NB4 (cell line): ENCODE data around the gene SLC30A10.
"Not testable (repeated sequence)": the region's sequence is repeated elsewhere in the genome, so short reads cannot be mapped to it uniquely, and the experiment has no call there.

Experiments used
- DNase-seq: peaks from one replicate; pipeline ENCODE4 v3.0.0; 2010; ENCODE audit warnings: low read depth
- H3K4me3 ChIP-seq: one replicate; pipeline ENCODE4 v1.5.1; 2011; ENCODE audit warnings: mild to moderate bottlenecking, low read depth, low read length, moderate library complexity
- MYC ChIP-seq: IDR thresholded peaks from 2 replicates; pipeline ENCODE4 v1.6.1; 2011; ENCODE audit warnings: low read depth, low read length
- POLR2A ChIP-seq: IDR thresholded peaks from 2 replicates; pipeline ENCODE4 v1.6.1; 2011; ENCODE audit warnings: mild to moderate bottlenecking; ENCODE audit not compliant: insufficient read length; ENCODE audit errors: extremely low read depth
- TF ChIP-seq, protein P1 (sequence below): IDR thresholded peaks from one replicate; pipeline ENCODE4 v1.5.1; 2012; ENCODE audit warnings: low read depth, low read length
- TF ChIP-seq, protein P2 (sequence below): IDR thresholded peaks from 2 replicates; pipeline ENCODE4 v1.6.1; 2011; ENCODE audit warnings: low read depth, low read length

Gene SLC30A10

DNA sequence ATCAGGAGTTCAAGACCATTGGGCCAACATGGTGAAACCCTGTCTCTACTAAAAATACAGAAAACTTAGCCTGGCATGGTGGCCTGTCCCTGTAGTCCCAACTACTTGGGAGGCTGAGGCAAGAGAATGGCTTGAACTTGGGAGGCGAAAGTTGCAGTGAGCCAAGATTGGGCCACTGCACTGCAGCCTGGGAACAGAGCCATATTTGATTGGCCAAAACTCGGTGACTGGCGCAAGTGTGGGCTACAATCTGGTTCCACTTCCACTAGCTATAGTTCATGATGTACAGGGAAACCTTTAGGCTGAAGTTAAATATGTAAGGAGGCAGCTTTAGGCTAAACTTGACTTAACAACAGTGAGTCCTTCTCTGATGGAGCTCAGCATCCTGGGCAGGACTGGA lies 20.2 kb downstream of the SLC30A10 start:
- no peak for DNase-seq
- TF ChIP-seq, protein P1, sequence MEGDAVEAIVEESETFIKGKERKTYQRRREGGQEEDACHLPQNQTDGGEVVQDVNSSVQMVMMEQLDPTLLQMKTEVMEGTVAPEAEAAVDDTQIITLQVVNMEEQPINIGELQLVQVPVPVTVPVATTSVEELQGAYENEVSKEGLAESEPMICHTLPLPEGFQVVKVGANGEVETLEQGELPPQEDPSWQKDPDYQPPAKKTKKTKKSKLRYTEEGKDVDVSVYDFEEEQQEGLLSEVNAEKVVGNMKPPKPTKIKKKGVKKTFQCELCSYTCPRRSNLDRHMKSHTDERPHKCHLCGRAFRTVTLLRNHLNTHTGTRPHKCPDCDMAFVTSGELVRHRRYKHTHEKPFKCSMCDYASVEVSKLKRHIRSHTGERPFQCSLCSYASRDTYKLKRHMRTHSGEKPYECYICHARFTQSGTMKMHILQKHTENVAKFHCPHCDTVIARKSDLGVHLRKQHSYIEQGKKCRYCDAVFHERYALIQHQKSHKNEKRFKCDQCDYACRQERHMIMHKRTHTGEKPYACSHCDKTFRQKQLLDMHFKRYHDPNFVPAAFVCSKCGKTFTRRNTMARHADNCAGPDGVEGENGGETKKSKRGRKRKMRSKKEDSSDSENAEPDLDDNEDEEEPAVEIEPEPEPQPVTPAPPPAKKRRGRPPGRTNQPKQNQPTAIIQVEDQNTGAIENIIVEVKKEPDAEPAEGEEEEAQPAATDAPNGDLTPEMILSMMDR = no peak
- TF ChIP-seq POLR2A = no peak
- TF ChIP-seq, protein P2, sequence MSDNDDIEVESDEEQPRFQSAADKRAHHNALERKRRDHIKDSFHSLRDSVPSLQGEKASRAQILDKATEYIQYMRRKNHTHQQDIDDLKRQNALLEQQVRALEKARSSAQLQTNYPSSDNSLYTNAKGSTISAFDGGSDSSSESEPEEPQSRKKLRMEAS = no peak
- TF ChIP-seq MYC = no peak
- no peak overlapping the region for H3K4me3 ChIP-seq

DNA sequence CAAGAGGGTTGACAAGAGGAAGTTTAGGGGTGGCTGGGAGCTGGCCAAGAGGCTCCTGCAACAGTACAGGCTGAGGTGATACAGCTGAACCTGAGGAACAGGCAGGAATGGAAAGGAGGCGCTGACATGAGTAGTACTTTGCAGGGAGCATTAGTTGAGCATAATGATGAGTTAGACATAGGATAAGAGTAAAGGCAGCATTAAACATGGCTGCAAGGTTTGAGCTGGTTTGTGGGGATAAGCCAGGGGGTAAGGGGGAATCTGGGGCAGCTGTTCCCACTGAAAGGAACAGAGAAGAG lies 20.6 kb downstream of the SLC30A10 start:
- no peak for DNase-seq
- TF ChIP-seq MYC = no peak
- TF ChIP-seq, protein P1 = no peak
- no peak for TF ChIP-seq POLR2A
- TF ChIP-seq, protein P2 = no peak
- no peak overlapping the region for H3K4me3 ChIP-seq

DNA sequence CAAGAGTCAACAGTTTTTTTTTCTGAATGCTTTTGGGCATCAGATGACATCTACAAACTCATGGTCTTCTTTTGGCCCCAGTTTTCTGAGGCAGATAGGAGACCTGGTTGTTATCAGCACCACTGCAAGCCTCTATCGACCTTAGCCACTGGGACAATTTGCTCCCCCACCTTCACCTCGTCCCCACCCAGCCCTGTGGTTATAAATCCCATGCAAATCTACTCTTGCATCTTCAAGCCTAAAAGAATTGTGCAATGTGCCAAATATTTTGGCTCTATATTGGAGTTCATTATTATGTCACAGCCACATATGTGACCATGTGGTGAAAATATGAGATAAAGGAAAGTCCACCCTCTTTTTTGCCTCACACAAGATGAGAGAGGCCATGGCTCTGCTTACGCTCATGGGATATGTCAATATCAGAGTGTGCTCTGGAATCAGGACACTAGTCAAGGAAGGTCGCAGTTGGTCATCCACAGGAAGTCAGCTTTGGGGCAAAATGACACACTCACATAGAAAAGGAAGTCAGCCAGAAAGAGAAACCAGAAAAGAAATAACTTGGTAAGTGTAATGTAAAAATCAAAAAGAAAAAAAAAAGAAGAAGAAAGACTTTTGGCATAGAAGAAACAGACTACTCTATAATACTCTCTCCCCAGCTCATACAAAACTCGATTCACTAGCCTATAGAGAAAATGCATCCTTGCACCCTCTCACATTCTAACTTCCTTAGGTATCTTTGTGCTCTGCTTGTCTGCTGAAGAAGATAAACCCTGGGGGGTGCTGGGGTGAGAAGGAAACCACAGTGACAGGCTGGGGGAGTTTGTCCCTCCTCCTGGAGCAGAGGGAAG lies 21.2 kb downstream of the SLC30A10 start:
- no peak overlapping the region for H3K4me3 ChIP-seq
- TF ChIP-seq MYC = no peak
- TF ChIP-seq POLR2A = no peak
- TF ChIP-seq, protein P2 = no peak
- TF ChIP-seq, protein P1 = no peak
- DNase-seq = peak; percentile 62

DNA sequence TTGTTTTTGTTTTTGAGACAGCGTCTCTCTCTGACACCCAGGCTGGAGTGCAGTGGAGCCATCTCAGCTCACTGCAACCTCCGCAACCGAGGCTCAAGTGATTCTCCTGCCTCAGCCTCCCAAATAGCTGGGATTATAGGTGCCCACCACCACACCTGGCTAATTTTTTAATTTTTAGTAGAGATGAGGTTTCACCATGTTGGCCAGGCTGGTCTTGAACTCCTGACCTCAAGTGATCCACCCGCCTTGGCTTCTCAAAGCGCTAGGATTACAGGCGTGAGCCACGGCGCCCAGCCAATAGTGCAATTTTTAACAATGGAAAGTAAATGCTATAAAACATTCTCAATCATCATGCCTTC lies 21.8 kb downstream of the SLC30A10 start:
- H3K4me3 ChIP-seq, DNase-seq: not testable (repeated sequence)

DNA sequence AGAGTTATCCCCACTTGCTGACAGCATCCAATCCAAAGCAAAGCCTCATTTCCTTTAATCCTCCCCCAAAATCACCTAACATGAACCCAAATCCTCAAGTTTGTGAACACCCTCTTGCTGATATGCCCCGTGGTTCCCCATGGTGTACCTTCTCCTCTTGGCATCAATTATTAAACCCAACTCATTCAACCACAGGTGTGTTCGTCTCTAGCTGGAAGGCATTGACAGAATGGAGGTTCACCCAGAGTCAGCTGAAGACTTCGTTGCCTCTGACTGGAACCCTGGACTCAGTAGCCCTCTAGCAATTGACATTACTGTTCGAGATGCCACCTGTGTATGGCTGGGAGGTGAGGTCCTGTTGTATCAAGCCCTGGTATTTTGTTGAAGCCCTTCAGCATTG lies 22.8 kb downstream of the SLC30A10 start:
- TF ChIP-seq, protein P2 = no peak
- TF ChIP-seq, protein P1 = no peak
- no peak for DNase-seq
- no peak overlapping the region for H3K4me3 ChIP-seq

DNA sequence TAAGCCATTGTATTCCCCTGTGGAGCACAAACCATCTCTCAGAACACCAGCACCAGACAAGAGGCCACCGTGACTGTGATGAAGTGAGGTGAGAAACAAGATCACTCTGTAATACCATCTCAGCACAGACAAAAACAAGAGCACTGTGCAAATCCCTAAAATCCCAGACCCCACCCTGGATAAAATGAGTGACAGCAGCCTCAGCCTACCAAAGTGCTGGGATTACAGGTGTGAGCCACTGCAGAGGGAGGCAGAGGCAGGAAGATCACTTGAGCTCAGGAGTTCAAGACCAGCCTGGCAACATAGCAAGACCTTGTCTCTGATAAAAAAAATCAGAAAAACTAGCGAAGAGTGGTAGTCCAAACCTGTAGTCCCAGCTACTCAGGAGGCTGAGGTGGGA lies 23.4 kb downstream of the SLC30A10 start:
- no peak for DNase-seq
- H3K4me3 ChIP-seq = no peak overlapping the region
- TF ChIP-seq, protein P2 = no peak
- TF ChIP-seq POLR2A (no peak), MYC (no peak)
- TF ChIP-seq, protein P1 = no peak
